Measurements from ENCODE around the gene IP6K3.

The IP6K3 gene

DNA sequence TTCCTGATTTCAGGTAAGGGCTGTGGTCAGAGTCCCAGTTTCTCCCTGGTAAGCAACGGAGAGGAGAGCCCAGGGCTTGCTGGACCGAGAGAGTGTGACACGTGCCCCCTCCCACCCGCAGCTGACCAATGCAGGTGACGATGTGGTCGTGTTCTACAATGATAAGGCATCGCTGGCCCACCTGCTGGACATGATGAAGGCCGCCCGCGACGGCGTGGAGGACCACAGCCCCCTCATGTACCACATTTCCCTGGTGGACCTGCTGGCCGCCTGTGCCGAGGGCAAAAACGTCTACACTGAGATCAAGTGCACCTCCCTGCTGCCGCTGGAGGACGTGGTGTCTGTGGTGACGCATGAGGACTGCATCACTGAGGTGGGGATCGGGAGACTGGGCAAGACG is 66.9 kb downstream of the IP6K3 start:
- DNase-seq (ENCODE audit: extremely low spot score), result no peak
- ChIA-PET POLR2A (no interaction called here), CTCF (no interaction called here)
- no peak for TF ChIP-seq CTCF (IDR thresholded peaks at IDR 0.05; ENCODE audit: control extremely low read depth, extremely low read depth, low read depth, missing control alignments)

GRCh38 chr6:33678932-33679490 is 67.7 kb downstream of the IP6K3 start:
- no peak for DNase-seq (ENCODE audit: extremely low spot score)
- no peak for TF ChIP-seq CTCF (IDR thresholded peaks at IDR 0.05; ENCODE audit: control extremely low read depth, extremely low read depth, low read depth, missing control alignments)
- ChIA-PET POLR2A (no interaction called here), CTCF (no interaction called here)

DNA sequence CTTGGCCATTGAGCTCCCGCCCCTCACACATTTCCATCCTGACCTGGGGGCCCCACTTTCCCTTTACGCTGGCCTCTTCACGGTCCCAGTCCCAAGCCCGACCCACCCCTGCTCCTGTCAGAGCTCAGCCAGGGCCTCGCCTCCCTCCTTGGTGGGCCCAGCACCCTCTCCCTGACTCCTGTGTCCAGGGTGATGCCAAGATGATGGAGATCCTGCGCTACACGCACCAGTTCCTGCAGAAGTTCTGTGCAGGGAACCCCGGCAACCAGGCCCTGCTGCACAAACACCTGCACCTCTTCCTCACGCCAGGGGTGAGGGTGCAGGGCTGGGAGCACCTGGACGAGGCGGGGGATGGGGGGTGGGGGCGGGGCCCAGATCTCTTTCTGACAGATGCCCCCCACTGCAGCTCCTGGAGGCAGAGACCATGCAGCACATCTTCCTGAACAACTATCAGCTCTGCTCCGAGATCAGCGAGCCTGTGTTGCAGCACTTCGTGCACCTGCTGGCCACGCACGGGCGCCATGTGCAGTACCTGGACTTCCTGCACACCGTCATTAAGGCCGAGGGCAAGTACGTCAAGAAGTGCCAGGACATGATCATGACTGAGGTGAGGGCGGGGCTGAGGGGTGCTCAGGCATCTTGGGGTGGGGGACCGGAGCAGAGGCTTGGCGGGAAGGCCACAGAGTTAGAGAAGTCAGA is 68.3 kb downstream of the IP6K3 start:
- CTCF ChIA-PET, result interaction anchor here (1.3 kb wide), 1 partner anchor 22 kb away, joined by 4 read pairs; no protein-coding TSS in a partner anchor
- DNase-seq (ENCODE audit: extremely low spot score), result no peak
- POLR2A ChIA-PET, result no interaction called here
- TF ChIP-seq CTCF (IDR thresholded peaks at IDR 0.05; ENCODE audit: control extremely low read depth, extremely low read depth, low read depth, missing control alignments), result no peak

- TF ChIP-seq CTCF (IDR thresholded peaks at IDR 0.05; ENCODE audit: control extremely low read depth, extremely low read depth, low read depth, missing control alignments), result no peak
- ChIA-PET POLR2A (no interaction called here), CTCF (interaction anchor here (1.3 kb wide), 1 partner anchor 23 kb away, joined by 4 read pairs; no protein-coding TSS in a partner anchor)
- DNase-seq (ENCODE audit: extremely low spot score), result no peak
These were observed 69.0 kb downstream of the IP6K3 start for GRCh38 chr6:33677689-33678088.

GRCh38 chr6:33677143-33677660 is 69.5 kb downstream of the IP6K3 start:
- TF ChIP-seq CTCF (IDR thresholded peaks at IDR 0.05; ENCODE audit: control extremely low read depth, extremely low read depth, low read depth, missing control alignments), result no peak
- DNase-seq (ENCODE audit: extremely low spot score), result no peak
- ChIA-PET POLR2A (no interaction called here), CTCF (interaction anchor here (1.3 kb wide), 1 partner anchor 23 kb away, joined by 4 read pairs; no protein-coding TSS in a partner anchor)

DNA sequence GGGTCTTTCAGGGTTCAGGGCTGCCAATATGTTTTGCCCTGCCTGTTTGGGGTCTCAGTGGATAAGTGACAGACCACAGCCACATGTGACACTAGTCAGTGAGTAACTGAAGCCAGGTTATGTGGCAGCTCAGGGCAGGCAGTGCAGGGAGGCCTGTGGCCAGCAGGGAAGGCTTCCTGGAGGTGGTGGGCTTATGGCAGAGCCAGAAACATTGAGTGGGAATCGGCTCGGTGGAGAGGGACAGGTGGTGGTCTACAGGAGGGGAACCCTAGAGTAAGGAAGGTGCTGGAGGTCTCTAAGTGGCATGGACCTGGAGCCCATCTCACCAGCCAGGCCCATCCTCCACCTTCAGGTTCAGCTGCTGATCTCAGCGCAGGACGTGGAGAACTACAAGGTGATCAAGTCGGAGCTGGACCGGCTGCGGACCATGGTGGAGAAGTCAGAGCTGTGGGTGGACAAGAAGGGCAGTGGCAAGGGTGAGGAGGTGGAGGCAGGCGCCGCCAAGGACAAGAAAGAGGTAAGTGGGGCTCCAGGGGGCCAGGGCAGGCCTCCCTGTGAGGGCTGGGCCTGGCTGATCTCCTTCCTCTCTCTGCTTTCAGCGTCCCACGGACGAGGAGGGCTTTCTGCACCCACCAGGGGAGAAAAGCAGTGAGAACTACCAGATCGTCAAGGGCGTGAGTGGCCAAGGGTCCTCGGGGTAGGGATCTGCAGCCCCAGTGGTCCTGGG is 70.1 kb downstream of the IP6K3 start:
- TF ChIP-seq CTCF (IDR thresholded peaks at IDR 0.05; ENCODE audit: control extremely low read depth, extremely low read depth, low read depth, missing control alignments), result no peak
- ChIA-PET POLR2A (no interaction called here), CTCF (interaction anchor here (0.8 to 2.3 kb wide), 4 partner anchors 8 to 67 kb away, joined by 3 to 7 read pairs (median 3); no protein-coding TSS in a partner anchor)
- no peak for DNase-seq (ENCODE audit: extremely low spot score)
